PC-3 (cell line): ENCODE measurements around the gene OR2T29. TPM values are rescaled to one million over a fixed set of nuclear protein-coding genes. Genes with fewer than 3 reads are reported as not detected.
"Not testable (repeated sequence)": the region's sequence is repeated elsewhere in the genome, so short reads cannot be mapped to it uniquely, and the experiment has no call there.

ENCODE experiments used
- ATAC-seq: fragments of 200-7000 bp; cut with Tn5 transposase; 2 replicates; pipeline ENCODE4 v1.9.1; 2020; ENCODE audit warnings: mild to moderate bottlenecking, moderate library complexity
- Bru-seq: library from RNA; stranded (reverse); fragments of 400-500 nt; gene quantifications from one replicate; lab custom pipeline; 2021; lab: Mats Ljungman, UMichigan
- BruChase-seq, 2 experiments: library from RNA; stranded (reverse); fragments of 400-500 nt; gene quantifications; one replicate each; lab custom pipeline; 2021; lab: Mats Ljungman, UMichigan
- BruUV-seq: library from RNA; stranded (reverse); fragments of 400-500 nt; replicated peaks from 2 replicates; lab custom pipeline; 2021; lab: Mats Ljungman, UMichigan
- CTCF ChIA-PET: fragments of 300-600 bp; sonication (Branson Sonifier 250); formaldehyde crosslinking; loops from one replicate; lab custom pipeline; 2022; ENCODE audit warnings: antibody characterized with exemption; lab: Charles Lee
- POLR2A ChIA-PET: fragments of 300-600 bp; sonication (Branson Sonifier 250); formaldehyde crosslinking; loops from one replicate; lab custom pipeline; 2022; ENCODE audit warnings: antibody characterized with exemption; ENCODE audit not compliant: unreplicated experiment; lab: Charles Lee
- DNase-seq: peaks from one replicate; pipeline ENCODE4 v3.0.0-alpha.2; 2015
- H2AFZ ChIP-seq: fragments of 300-600 bp; sonication (generic); 2 replicates; pipeline ENCODE4 v1.6.0; 2016; ENCODE audit warnings: antibody characterized with exemption, low read length
- H3F3A ChIP-seq: fragments of 300-600 bp; sonication (generic); one replicate; pipeline ENCODE4 v1.6.0; 2017; ENCODE audit warnings: antibody characterized with exemption, low read length, control low read depth, mild to moderate bottlenecking; ENCODE audit not compliant: unreplicated experiment
- H3K27ac ChIP-seq: fragments of 300-600 bp; sonication (generic); 2 replicates; pipeline ENCODE4 v1.5.1; 2016; ENCODE audit warnings: mild to moderate bottlenecking, low read length
- H3K27me3 ChIP-seq: fragments of 300-600 bp; sonication (generic); 2 replicates; pipeline ENCODE4 v1.6.1; 2016; ENCODE audit warnings: low read length, mixed read lengths
- H3K36me3 ChIP-seq: fragments of 300-600 bp; sonication (generic); 2 replicates; pipeline ENCODE4 v1.6.1; 2016; ENCODE audit warnings: low read depth, mixed run types, low read length, mixed read lengths
- H3K4me1 ChIP-seq: fragments of 300-600 bp; sonication (generic); 2 replicates; pipeline ENCODE4 v1.5.1; 2016; ENCODE audit warnings: low read length; ENCODE audit not compliant: insufficient read depth
- H3K4me2 ChIP-seq: fragments of 300-600 bp; sonication (generic); 2 replicates; pipeline ENCODE4 v1.6.0; 2016; ENCODE audit warnings: low read length
- H3K4me3 ChIP-seq: fragments of 300-600 bp; sonication (generic); 2 replicates; pipeline ENCODE4 v1.5.1; 2016; ENCODE audit warnings: mild to moderate bottlenecking, low read length, mixed read lengths
- H3K79me2 ChIP-seq: fragments of 300-600 bp; sonication (generic); 2 replicates; pipeline ENCODE4 v1.6.1; 2017; ENCODE audit warnings: low read length, mixed read lengths
- H3K9ac ChIP-seq: fragments of 300-600 bp; sonication (generic); 2 replicates; pipeline ENCODE4 v1.6.0; 2016; ENCODE audit warnings: mild to moderate bottlenecking, low read length
- H3K9me2 ChIP-seq: fragments of 300-600 bp; sonication (generic); replicated peaks from 2 replicates; pipeline ENCODE4 v1.6.1; 2016; ENCODE audit warnings: mixed run types, low read length, mixed read lengths
- H3K9me3 ChIP-seq: fragments of 300-600 bp; sonication (generic); 2 replicates; pipeline ENCODE4 v1.6.1; 2016; ENCODE audit warnings: low read length, mixed read lengths
- H4K20me1 ChIP-seq: fragments of 300-600 bp; sonication (generic); 2 replicates; pipeline ENCODE4 v1.6.1; 2016; ENCODE audit warnings: low read length, mixed read lengths
- EZH2 ChIP-seq: fragments of 300-600 bp; sonication (generic); IDR thresholded peaks from one replicate; pipeline ENCODE4 v1.6.1; 2017; ENCODE audit warnings: antibody characterized with exemption, mild to moderate bottlenecking, low read length; ENCODE audit not compliant: unreplicated experiment
- EZH2phosphoT487 ChIP-seq: fragments of 300-600 bp; sonication (generic); IDR thresholded peaks from 2 replicates; pipeline ENCODE4 v1.6.1; 2018; ENCODE audit warnings: mild to moderate bottlenecking, antibody characterized with exemption, low read length, borderline replicate concordance
- intact Hi-C: fragments of 100-400 bp; cut with micrococcal nuclease; formaldehyde crosslinking; loops from 2 replicates; pipeline ENCODE4 v1.9.0; 2023
- long read RNA-seq: library from polyadenylated mRNA; unstranded; transcript quantifications from one replicate; pipeline ENCODE4 v2.0.0, GENCODE V29; 2021; ENCODE audit not compliant: unreplicated experiment
- total RNA-seq: library from RNA; depleted of rRNA; stranded (reverse); fragments of >200 nt; gene quantifications from 2 replicates; pipeline ENCODE4 v1.2.3, GENCODE V29; 2014; rRNA removed
- TF ChIP-seq, protein P1 (sequence below): fragments of 300-600 bp; sonication (generic); conservative IDR thresholded peaks from 2 replicates; pipeline ENCODE4 v1.5.1; 2017; ENCODE audit warnings: antibody characterized with exemption, low read depth, mild to moderate bottlenecking, low read length

Gene OR2T29, protein sequence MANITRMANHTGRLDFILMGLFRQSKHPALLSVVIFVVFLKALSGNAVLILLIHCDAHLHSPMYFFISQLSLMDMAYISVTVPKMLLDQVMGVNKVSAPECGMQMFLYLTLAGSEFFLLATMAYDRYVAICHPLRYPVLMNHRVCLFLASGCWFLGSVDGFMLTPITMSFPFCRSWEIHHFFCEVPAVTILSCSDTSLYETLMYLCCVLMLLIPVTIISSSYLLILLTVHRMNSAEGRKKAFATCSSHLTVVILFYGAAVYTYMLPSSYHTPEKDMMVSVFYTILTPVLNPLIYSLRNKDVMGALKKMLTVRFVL
- total RNA-seq = not detected in 2 replicates
- Bru-seq, nascent RNA = not detected
- BruChase-seq, experiment 1, labeled RNA remaining after a 6-hour chase = percentile 10 among the genes with signal in this experiment
- BruChase-seq, experiment 2, labeled RNA remaining after a 2-hour chase = not detected
- long read RNA-seq = 0 reads

DNA sequence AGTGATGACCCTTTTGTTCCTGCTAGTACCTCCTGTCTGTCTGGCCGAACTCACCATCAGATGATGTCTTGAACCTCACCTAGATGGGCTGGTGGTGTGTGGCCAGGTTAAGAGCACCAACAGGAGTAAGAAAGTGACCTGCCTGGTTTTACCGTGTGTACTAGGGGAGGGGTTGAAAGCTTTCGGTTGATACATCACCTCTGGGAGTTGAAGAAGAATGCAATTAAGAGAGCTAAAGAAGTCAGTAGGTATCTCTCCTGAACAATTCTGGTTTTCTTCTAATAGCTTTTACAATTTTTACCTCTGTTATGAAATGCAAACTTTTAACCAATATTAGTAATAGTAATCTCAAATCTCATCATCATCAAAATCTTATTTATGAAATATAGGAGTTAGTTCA, at the start of gene OR2T29:
OR2T29 (minus strand) TSS at position 101 of the 400 bp plus-strand sequence. CDS start 3,281 bp downstream, outside the sequence.
- intact Hi-C loops, H3K27me3 ChIP-seq, BruUV-seq: not testable (repeated sequence)

DNA sequence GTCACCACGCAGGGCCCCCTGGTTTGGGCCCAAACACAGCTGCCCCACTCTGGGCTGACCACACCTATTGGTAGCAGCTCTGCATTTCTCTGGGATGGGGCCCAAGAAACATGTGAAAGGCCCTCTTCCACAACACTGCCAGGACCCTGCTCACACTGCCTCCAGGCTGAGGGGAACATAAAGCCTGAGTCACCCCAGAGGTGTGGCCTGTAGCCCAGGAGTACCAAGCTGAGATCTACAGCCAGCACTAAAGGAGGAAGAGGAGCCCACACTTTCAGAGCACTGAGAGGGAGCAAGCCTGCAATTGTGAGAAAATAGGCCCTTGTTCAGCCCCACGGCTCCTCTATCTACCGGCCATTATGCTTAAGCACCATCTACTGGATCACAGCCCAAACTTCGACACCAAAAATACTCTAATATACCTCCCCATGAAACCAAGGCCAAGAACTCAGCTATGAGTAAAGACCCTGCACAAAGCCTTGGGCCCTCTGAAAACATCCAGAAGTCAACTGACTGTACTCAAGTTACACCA, 49.4 kb upstream of the OR2T29 start:
- no peaks in the 10 kb centered on the region for H3K9me3 ChIP-seq
- H3K9ac ChIP-seq = no peak overlapping the region
- H3K27ac ChIP-seq = no peak overlapping the region
- no peaks in the 10 kb centered on the region for H3F3A ChIP-seq
- no peaks in the 10 kb centered on the region for H3K9me2 ChIP-seq
- H3K79me2 ChIP-seq = no peaks in the 10 kb centered on the region
- no TSS peak for BruUV-seq
- H3K4me1 ChIP-seq = no peaks in the 10 kb centered on the region
- POLR2A ChIA-PET = no interaction called here
- intact Hi-C loops = loop anchor here (10.0 kb wide), 1 partner anchor 367 kb away; no protein-coding TSS in a partner anchor
- H3K4me2 ChIP-seq = no peak overlapping the region
- TF ChIP-seq, protein P1, sequence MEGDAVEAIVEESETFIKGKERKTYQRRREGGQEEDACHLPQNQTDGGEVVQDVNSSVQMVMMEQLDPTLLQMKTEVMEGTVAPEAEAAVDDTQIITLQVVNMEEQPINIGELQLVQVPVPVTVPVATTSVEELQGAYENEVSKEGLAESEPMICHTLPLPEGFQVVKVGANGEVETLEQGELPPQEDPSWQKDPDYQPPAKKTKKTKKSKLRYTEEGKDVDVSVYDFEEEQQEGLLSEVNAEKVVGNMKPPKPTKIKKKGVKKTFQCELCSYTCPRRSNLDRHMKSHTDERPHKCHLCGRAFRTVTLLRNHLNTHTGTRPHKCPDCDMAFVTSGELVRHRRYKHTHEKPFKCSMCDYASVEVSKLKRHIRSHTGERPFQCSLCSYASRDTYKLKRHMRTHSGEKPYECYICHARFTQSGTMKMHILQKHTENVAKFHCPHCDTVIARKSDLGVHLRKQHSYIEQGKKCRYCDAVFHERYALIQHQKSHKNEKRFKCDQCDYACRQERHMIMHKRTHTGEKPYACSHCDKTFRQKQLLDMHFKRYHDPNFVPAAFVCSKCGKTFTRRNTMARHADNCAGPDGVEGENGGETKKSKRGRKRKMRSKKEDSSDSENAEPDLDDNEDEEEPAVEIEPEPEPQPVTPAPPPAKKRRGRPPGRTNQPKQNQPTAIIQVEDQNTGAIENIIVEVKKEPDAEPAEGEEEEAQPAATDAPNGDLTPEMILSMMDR = no peak
- TF ChIP-seq EZH2 (no peak), EZH2phosphoT487 (no peak)
- ATAC-seq (peak; percentile 73), DNase-seq (peak; percentile 42)
- no peak overlapping the region for H3K4me3 ChIP-seq
- CTCF ChIA-PET = no interaction called here
- no peaks in the 10 kb centered on the region for H4K20me1 ChIP-seq
- H2AFZ ChIP-seq = no peak overlapping the region
- H3K36me3 ChIP-seq = no peaks in the 10 kb centered on the region
- peaks cover 28% of the 10 kb centered on the region for H3K27me3 ChIP-seq

More for the DNA sequence above, at the start of gene OR2T29:
- H3K4me1 ChIP-seq, H3K4me3 ChIP-seq, POLR2A ChIA-PET, H2AFZ ChIP-seq, ATAC-seq, CTCF ChIA-PET, H3K4me2 ChIP-seq, H4K20me1 ChIP-seq, H3K9ac ChIP-seq, H3K36me3 ChIP-seq, DNase-seq, H3K79me2 ChIP-seq, H3K27ac ChIP-seq, H3F3A ChIP-seq, H3K9me2 ChIP-seq, H3K9me3 ChIP-seq: not testable (repeated sequence)

DNA sequence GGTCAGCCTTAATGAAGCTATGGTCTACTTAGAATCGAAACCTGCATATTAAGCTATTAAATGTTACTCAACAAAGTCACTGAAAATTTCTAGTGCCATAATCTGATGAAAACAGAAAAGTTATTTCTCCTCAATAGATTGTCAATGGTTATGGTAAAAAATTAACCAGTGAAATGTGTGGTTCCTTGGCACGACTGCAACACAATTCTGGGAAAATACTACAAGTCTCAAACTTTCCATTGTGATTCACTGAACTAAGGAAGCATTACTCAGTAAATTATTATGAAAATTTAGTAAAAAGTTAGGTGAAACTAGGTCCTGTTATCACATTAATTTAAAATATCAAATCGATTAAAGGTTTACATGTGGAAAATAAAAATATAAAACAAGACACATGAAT, 47.7 kb upstream of the OR2T29 start:
- H3K4me3 ChIP-seq = no peak overlapping the region
- ATAC-seq = no peak
- CTCF ChIA-PET = no interaction called here
- peaks cover 37% of the 10 kb centered on the region for H3K27me3 ChIP-seq
- TF ChIP-seq EZH2phosphoT487 (no peak), EZH2 (no peak)
- TF ChIP-seq, protein P1 = no peak
- intact Hi-C loops = loop anchor here (10.0 kb wide), 1 partner anchor 366 kb away; no protein-coding TSS in a partner anchor
- H3K9ac ChIP-seq = no peak overlapping the region
- POLR2A ChIA-PET = no interaction called here
- no peak overlapping the region for H3K27ac ChIP-seq
- H3K36me3 ChIP-seq = no peaks in the 10 kb centered on the region
- H3K9me3 ChIP-seq = no peaks in the 10 kb centered on the region
- H3F3A ChIP-seq = no peaks in the 10 kb centered on the region
- H3K4me1 ChIP-seq = no peaks in the 10 kb centered on the region
- no peaks in the 10 kb centered on the region for H4K20me1 ChIP-seq
- no peaks in the 10 kb centered on the region for H3K79me2 ChIP-seq
- H3K9me2 ChIP-seq = no peaks in the 10 kb centered on the region
- H2AFZ ChIP-seq = no peak overlapping the region
- no TSS peak for BruUV-seq
- H3K4me2 ChIP-seq = no peak overlapping the region
- no peak for DNase-seq
